22Rv1 (cell line): Measurements from ENCODE around the gene LGR6.

Source experiments
- H3K27ac ChIP-seq: fragments of 450-650 bp; 2 replicates; pipeline ENCODE4 v1.5.1; 2017
- CTCF ChIP-seq: fragments of 450-650 bp; IDR thresholded peaks from 2 replicates; pipeline ENCODE4 v1.5.1; 2017; ENCODE audit warnings: mild to moderate bottlenecking
- ZFX ChIP-seq: fragments of 450-650 bp; IDR thresholded peaks from 2 replicates; pipeline ENCODE4 v1.6.1; 2017; ENCODE audit warnings: antibody characterized with exemption, borderline replicate concordance

Gene LGR6

GRCh38 chr1:202154766-202155477, 38.7 kb upstream of the LGR6 start:
- TF ChIP-seq ZFX (no peak), CTCF (peak; percentile 94)
- H3K27ac ChIP-seq = no peak overlapping the region

GRCh38 chr1:202155478-202156021, 38.0 kb upstream of the LGR6 start:
- no peak overlapping the region for H3K27ac ChIP-seq
- TF ChIP-seq ZFX = no peak
- TF ChIP-seq CTCF = no peak

DNA sequence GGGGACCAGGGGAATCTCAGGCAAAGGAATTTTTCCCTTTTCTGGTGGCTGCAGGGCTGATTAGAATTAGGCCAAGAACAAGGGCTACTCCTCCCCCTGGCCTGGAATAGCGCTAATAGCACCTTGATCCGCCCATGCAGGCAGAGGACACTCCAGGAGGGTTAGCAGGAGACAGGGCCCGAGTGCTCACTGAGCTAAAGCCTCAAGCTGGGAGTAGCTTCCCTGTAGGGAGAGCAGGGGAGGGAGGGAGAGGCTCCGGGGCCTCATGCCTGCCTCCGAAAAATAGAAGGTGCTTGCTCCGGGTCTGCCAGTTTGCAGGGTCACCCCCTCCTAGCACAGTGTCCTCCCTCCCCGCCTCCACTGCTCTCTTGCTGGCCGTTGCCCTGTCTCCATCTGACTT, 37.0 kb upstream of the LGR6 start:
- TF ChIP-seq ZFX = no peak
- TF ChIP-seq CTCF = no peak
- no peak overlapping the region for H3K27ac ChIP-seq

- TF ChIP-seq CTCF = no peak
- TF ChIP-seq ZFX = no peak
- no peak overlapping the region for H3K27ac ChIP-seq
Observed at GRCh38 chr1:202157945-202158344, 35.7 kb upstream of the LGR6 start.

DNA sequence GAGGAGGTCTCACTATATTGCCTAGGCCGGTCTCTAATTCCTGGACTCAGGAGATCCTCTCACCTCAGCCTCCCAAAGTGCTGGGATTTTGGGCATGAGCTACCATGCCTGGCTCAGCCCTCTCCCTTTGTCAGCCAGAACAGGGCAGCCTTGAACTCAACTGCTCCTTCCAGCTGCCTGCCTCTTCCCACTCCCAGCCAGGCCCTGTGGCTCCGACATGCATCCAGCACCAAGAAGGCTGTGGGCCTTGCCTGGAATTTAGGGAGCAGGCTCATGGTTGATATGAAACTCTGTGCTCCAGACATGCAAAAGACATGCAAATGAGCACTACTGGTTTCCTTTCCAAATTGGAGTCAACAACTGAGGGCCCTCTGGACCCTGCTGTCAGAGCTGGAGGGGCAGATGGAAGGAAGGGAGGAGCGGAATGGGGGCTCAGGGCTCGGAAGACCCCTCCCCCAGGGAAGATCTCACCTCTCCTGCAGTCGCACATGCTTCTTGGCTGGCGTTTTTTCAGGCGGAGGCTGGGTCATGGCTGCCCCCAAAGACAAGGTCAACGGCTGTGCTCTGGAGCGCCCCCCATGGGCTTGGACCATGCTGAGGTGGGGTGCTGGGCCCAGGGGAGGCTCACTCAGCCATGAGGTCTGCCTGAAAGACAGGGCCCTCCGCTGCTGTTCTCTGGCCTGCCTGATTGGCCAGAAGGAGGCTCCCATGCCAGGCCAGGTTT, 34.6 kb upstream of the LGR6 start:
- TF ChIP-seq ZFX (no peak), CTCF (peak; percentile 13; the same call in 1 of the 2 replicates)
- H3K27ac ChIP-seq = no peak overlapping the region

DNA sequence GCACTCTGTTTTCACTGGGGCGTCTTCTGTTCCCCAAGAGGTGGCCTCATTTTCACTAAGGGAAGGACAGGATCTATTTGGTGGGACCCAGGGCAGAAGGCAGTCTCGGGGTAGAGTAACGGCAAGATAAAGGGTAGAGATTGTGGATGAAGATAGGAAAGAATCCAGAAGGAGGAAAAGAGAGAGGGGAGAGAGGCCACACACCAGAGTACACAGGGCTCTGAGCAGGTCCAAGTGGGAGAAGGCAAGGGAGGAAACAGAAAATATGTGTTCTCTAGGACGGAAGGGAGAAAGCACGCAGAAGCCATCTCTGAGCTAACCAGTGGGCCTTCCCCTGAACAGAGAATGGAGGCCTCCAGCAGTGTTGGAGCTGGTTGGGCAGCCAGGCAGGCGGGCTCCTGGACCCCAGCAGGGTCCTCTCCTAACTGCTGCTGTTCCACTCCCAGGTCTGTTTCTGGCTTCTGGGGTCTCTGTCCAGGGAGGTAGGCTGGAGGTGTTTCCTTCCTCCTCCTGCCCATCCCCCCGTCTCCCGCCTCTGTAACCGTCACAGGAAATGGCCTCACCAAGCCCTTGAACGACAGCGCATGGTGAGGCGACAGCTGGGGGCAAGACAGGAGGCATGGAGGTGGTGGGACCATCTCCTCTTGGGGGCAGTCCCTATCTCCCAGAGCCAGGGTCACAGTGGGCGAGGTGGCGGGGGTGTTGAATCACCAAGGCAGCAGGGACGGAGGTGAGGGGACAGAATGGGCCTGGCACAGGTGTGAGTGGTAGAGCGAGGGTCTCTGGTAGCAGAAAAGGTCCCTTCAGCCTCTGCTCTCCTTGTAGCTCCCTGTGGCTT, 33.8 kb upstream of the LGR6 start:
- H3K27ac ChIP-seq = no peak overlapping the region

More for the DNA sequence above, 33.8 kb upstream of the LGR6 start:
- 0 out of 2 replicates have a peak, but pooled peaks have one; percentile 11 for TF ChIP-seq CTCF
- TF ChIP-seq ZFX = no peak
